GM06990 (cell line): ENCODE results near the gene TGM2.

Source experiments
- DNase-seq: peaks from one replicate; pipeline ENCODE4 v3.0.0-alpha.2; 2011; ENCODE audit not compliant: insufficient read length; ENCODE audit errors: extremely low read depth
- H3K27me3 ChIP-seq: replicated peaks from 2 replicates; pipeline ENCODE4 v1.6.0; 2011; ENCODE audit warnings: low read length; ENCODE audit not compliant: control insufficient read depth, insufficient read depth
- H3K36me3 ChIP-seq: 2 replicates; pipeline ENCODE4 v1.5.1; 2011; ENCODE audit warnings: low read length; ENCODE audit not compliant: control insufficient read depth, insufficient read depth
- H3K4me3 ChIP-seq: replicated peaks from 2 replicates; pipeline ENCODE4 v1.5.1; 2011; ENCODE audit warnings: low read depth, mild to moderate bottlenecking, control low read depth, low read length
- CTCF ChIP-seq: IDR thresholded peaks from 2 replicates; pipeline ENCODE4 v1.5.1; 2011; ENCODE audit warnings: low read length, control low read depth, mild to moderate bottlenecking, inconsistent platforms; ENCODE audit not compliant: insufficient read depth, poor library complexity, severe bottlenecking

The TGM2 gene

DNA sequence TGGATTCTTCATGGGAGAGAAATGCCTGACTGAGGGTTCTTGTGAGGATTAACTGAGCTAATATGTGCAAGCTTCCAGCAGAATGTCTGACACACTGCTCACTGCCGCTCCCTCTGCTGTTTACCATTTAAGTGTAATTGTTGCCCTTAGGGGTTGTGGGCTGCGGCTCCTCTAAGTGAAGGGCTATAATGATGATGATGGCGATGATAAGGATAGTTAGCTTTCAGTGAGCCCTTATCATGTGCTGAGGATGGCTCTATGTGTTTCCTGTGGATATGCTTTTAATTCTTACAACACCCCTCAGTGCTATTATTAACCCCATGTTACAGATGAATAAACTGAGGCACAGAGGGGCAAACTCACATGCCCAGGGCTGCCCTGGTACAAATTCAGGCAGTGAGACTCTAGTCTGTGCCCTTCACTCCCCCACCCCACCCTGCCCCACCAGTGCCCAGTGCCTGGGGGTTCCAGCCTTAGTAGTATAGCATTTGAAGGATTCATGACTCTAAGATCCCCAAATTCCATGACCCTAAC is 33.4 kb downstream of the TGM2 start:
- H3K36me3 ChIP-seq = no peaks in the 10 kb centered on the region
- DNase-seq = no peak
- no peak for TF ChIP-seq CTCF

GRCh38 chr20:38130687-38131587 is 34.1 kb downstream of the TGM2 start:
- no peak for TF ChIP-seq CTCF

More for the DNA sequence above, 33.4 kb downstream of the TGM2 start:
- Histone ChIP-seq H3K27me3 (no peaks in the 10 kb centered on the region), H3K4me3 (no peak overlapping the region)

DNA sequence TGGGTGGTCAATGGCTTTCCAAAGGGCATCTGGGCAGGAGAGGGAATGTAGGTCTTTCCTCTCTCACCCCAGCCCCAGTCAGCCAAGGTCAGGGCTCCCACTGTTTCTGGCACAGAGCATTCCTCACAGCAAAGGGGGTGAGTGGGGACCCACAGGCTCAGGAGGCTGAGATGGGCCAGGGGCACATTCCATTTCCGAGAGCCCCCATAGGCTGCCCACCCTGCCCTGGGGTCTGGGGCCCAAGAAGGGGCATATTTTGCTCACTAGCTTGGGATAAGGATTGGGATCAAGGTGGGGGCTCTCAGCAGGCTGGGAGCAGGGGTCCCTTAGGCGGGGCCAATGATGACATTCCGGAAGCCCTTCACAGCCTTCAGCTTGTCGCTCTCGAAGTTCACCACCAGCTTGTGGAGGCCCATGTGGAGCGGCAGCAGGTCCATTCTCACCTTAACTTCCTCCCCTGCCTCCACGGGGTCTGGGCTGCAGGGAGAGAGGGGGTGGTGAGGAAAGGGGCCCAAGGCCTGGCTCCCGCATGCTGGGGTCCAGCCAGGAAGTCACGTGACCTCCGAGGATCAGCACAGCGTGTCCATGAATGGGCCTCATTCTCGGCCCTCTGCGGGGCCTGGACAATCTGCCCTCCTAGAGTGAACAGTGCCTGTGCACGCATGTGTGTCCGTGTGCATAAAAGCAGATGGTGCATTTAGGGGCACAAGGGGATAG is 35.0 kb downstream of the TGM2 start:
- Histone ChIP-seq H3K36me3 (no peaks in the 10 kb centered on the region), H3K4me3 (no peak overlapping the region), H3K27me3 (no peaks in the 10 kb centered on the region)
- no peak for TF ChIP-seq CTCF
- no peak for DNase-seq

More at GRCh38 chr20:38130687-38131587, 34.1 kb downstream of the TGM2 start:
- no peaks in the 10 kb centered on the region for H3K36me3 ChIP-seq
- no peak for DNase-seq
- H3K4me3 ChIP-seq = no peak overlapping the region
- H3K27me3 ChIP-seq = no peaks in the 10 kb centered on the region

- Histone ChIP-seq H3K36me3 (no peaks in the 10 kb centered on the region), H3K27me3 (no peaks in the 10 kb centered on the region), H3K4me3 (no peak overlapping the region)
- DNase-seq = no peak
- no peak for TF ChIP-seq CTCF
Observed at GRCh38 chr20:38129248-38129865, 35.7 kb downstream of the TGM2 start.

DNA sequence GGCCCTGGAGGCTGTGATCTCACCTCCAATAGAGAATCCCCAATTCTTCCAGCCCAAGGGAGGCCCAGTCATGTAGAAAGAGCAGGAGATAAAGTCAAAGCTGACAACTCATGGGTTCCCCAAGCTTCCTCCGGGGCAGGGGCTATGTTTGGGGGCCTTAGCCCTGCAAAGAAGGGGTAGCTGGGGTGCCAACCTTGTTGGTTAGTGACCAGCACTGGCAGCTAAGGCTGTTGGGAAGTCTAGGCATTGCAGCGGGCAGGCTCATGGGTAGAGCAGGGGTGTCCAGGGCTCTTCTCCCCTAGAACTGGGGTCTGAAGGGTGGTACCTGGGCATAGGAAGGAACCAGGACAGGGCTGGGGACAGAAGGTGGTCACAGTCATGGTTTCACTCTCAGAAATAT is 36.4 kb downstream of the TGM2 start:
- DNase-seq = no peak
- no peaks in the 10 kb centered on the region for H3K27me3 ChIP-seq
- H3K36me3 ChIP-seq = no peaks in the 10 kb centered on the region
- no peak for TF ChIP-seq CTCF
- no peak overlapping the region for H3K4me3 ChIP-seq
